GM19463 (cell line): ENCODE results near the gene SGPP1.
"Not testable (repeated sequence)": the region's sequence is repeated elsewhere in the genome, so short reads cannot be mapped to it uniquely, and the experiment has no call there.

Experiments used
- ATAC-seq: cut with Tn5 transposase; IDR thresholded peaks from one replicate; pipeline ENCODE4 v1.9.1; 2021; ENCODE audit warnings: mild to moderate bottlenecking, moderate library complexity; ENCODE audit not compliant: unreplicated experiment

The SGPP1 gene

DNA sequence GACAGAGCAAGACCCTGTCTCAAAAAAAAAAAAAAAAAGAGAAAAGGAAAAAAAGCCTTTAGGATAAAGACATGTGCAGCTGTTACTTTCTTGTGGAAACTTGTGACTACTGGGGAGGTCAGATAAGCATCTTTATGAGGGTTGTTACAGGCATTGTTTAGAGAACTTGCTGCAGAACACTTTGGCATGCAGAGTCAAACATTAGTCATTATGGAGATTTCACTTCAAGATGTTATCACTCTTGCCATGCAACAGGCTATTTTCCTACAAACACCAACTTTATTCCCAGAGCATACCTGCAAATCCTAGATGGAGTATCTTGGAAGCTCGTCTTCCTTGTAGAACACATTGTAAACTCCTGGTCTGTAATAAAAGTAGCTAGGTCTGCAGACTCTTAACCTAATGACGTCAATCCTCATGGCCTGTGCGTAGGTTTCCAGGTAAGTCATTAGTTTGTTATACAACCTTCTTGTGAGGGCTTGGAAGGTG, 49.9 kb downstream of the SGPP1 start:
- ATAC-seq = no peak

DNA sequence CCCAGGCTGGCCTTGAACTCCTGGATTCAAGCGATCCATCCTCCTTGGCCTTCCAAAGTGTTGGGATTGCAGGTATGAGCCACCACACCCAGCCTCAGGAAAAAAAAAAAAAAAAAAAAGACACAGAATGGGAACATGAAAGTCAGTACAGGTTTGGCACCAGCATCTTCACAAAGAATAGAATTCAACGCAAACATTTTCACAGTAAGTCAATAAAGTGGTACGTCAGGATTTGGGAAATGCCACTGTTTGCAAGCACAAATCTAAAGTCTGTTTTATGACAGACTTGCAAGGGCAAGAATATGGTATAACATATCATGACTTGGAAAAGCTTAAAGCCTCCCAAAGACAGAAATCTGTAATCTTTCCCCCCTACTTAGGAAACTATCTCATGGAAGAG, 51.2 kb downstream of the SGPP1 start:
- ATAC-seq = no peak

DNA sequence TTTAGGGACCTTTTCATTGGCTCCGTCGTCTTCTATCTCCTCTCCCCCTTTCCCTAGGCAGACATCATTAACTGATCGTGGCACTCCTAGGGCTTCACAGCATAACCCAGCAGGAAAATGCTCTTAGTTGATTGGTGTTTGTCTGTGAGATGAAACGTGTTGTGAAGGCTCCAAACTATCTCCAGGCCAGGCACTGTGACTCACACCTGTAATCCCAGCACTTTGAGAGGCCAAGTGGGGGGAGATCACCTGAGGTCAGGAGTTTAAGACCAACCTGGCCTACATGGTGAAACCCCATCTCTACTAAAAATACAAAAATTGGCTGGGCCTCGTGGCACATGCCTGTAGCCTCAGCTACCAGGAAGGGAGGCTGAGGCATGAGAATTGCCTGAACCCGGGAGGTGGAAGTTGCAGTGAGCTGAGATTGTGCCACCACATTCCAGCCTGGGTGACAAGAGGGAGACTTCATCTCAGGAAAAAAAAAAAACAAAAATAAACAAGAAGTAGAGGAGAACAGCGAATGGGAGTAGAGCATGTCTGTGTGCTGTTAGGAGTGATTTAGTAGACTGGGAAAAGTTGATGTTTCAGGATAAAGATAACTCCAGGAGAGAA, 53.9 kb downstream of the SGPP1 start:
- no peak for ATAC-seq

GRCh38 chr14:63673255-63673654, 54.6 kb downstream of the SGPP1 start:
- no peak for ATAC-seq

- ATAC-seq = peak; percentile 79
Observed at GRCh38 chr14:63672417-63673180, 55.3 kb downstream of the SGPP1 start.

GRCh38 chr14:63671987-63672386, 55.9 kb downstream of the SGPP1 start:
- ATAC-seq = peak; percentile 18

DNA sequence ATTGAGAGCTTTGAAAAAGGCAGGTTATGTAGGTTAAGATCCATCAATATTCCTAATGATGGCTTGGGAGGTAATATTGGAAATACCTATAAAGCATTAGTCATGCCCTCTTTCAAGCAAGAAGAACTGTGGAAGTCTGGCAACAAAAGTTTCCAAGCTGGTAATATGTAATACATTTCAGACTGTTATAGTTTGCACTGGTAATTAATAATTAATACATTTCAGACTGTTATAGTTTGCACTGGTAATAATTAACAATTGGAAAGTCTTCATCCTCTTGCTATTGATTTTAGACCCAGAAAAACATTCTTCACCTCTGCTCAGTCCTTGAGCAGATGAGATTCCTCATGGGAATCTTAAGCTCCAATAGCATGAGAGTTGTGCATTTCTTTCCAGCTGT, 57.2 kb downstream of the SGPP1 start:
- no peak for ATAC-seq

DNA sequence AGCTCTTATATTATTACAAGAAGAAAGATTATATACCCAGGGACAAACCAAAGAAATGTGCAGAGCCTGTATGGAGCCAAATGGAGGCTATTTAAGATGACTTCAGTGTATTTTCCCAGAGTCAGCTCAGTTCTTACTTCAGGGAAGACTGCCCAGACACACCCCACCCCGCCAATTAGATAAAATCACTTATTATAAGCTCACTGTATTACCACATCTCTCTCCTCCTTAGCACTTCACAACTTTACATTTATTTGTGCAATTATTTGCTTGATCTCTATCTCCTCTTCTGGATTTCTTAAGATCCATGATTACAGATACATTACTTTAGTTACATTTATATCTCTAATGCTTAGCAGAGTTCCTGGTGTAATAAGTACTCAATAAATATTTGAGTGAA, 61.5 kb downstream of the SGPP1 start:
- no peak for ATAC-seq

DNA sequence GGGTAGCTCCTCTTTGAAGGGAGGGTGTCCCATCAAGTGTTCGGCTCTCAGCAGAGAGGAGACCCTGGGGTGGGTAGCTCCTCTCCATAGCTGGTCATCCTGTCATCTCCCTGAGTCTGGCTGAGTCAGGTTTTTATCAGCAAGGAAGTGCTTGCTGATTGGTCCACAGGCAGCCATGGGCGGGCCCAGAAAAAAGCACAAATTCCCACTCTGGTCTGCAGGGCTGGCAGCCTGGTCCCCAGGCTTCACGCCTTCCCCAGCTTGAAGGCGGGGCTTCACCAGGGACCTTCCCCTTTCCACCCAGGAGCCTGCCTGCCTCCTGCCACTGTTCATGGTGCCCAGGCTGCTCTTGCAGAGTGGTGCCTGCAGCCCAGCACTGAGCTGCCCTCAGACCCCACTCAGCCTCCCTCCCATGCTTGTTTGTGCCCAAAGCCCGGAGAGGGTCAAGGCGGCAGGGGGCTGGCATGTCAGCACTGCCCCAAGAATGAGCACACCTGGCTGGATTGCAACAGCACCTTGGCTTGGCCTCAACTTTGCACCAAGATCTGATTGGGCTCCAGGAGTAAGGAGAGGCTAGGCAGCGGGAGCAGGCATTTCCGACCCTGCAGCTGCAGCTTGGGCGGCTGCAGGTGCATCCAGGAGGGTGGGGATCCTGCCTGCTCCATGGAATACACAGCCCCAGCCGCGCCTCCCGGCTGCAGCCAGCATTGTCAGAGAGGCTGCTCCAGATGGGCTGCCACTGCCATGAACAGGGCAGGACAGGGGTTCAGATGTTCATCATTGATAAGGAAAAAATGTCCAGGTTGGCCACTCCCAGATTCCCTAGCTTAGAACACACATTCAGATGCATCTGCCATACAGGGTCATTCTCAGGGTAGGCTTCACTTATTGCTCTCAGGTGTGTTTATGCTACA, 64.2 kb downstream of the SGPP1 start:
- peak; percentile 63 for ATAC-seq

GRCh38 chr14:63662776-63663175, 65.1 kb downstream of the SGPP1 start:
- ATAC-seq = no peak

DNA sequence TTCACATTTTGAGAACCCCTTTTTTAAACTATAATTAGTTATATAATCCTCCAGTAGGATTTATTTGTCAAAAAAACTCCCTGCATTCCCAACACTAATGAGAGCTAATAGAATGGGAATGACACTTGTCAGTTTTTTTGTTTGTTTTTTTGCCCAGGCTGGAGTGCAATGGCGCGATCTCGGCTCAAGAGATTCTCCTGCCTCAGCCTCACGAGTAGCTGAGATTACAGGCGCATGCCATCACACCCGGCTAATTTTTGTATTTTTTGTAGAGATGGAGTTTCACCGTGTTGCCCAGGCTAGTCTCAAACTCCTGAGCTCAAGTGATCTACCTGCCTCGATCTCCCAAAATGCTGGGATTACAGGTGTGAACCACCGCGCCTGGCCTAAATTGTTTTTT, 66.0 kb downstream of the SGPP1 start:
- ATAC-seq = not testable (repeated sequence)

GRCh38 chr14:63659726-63660125, 68.1 kb downstream of the SGPP1 start:
- no peak for ATAC-seq

DNA sequence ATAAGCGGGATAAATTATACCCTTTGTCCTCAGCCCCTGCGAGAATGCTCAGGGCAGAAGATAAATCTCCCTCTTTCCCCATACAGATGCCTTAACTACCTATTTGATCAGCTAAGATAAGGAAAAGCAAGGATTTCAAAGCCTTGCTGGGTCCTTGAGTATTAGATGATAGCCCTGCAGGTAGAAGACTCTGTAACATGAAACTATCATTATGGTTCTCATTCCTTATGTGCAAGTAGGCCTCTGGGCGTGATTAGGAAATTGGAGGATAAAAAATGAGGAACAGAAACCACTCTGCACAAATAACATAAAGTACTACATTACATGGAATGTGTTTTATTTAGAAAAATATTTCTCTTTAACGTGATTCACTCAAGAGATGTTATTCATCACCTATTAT, 71.7 kb downstream of the SGPP1 start:
- ATAC-seq = no peak

DNA sequence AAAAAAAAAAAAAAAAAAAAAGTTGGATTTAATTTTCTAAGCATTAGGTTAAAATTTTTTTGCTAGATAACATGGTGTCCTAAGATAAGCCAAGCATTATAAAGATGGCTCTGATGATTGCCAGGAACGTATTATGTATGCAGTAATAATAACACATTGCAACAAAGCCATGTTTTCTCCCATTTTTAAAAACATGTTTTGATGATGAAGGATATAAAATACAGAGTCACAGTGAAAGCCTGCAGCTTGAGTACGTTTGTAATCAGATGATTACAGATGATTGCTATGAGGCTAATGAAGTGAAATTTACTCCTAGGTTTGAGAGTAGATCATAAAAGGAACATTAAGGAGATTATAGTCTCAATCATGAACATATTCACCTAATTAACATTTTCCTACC, 72.9 kb downstream of the SGPP1 start:
- ATAC-seq = no peak

- ATAC-seq = no peak
Observed at GRCh38 chr14:63654346-63654745, 73.5 kb downstream of the SGPP1 start.

DNA sequence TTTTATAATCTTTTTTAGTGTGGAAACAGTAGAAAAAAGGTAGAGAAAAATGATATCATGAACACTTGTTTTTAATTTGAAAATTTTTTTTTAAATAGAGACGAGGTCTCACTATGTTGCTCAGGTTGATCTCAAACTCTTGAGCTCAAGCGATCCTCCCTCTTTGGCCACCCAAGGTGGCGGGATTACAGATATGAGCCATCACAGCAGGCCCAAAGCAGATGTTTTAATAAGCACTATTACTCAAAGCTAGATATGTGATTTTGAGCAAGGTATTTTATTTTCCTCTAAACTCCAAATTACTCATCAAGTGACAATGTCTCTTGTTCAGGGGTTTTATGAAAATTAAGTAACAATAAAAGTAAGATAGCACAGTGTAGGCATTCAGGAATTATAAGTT, 75.5 kb downstream of the SGPP1 start:
- no peak for ATAC-seq

- ATAC-seq = peak; percentile 76
Observed at GRCh38 chr14:63650256-63650952, 77.5 kb downstream of the SGPP1 start.

- ATAC-seq = no peak
Observed at GRCh38 chr14:63647696-63648410, 80.0 kb downstream of the SGPP1 start.

- no peak for ATAC-seq
Observed at GRCh38 chr14:63644741-63645140, 83.1 kb downstream of the SGPP1 start.

DNA sequence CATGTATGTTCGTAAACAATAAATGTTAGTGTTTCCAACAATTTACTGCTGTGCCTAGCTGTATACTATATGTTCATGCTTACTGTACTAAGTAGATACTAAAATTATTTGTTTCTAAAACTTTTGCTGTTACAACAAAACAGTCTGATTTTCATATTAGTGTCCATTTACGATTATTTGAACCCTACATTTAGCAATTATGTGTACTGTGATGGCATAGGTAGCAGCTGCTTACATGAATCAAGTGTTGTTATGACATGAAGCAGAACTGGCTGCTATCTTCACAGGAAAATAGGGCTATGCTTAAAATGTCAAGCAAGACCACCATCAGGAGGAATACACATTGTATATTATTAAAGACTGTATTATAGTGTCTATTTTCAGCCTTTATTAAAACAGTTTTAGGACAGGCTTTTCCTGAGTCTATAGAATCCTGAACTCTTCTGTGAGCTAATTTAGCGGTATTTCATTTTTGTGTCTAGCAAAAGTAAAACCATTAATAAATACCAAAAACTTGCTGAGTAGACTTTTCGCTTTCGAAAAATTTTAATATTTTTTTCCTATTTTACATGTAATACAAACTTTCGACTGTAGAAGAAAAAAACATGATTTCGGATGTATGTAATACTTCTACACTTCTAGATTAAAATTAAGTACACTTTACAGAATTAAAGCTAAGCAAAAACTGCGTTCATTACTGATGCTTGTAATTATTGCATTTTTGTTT, 85.0 kb downstream of the SGPP1 start:
- no peak for ATAC-seq
